Fibroblast of pulmonary artery (primary cell): ENCODE results near the gene IFFO2.

Experiments used
- DNase-seq: peaks from one replicate; pipeline ENCODE4 v3.0.0-alpha.2; 2010; ENCODE audit warnings: low read depth
- H3K4me3 ChIP-seq: replicated peaks from 2 replicates; pipeline ENCODE4 v1.5.1; 2011; ENCODE audit warnings: low read depth, mild to moderate bottlenecking, control low read depth, low read length, moderate library complexity
- CTCF ChIP-seq: IDR thresholded peaks from 2 replicates; pipeline ENCODE4 v1.5.1; 2011; ENCODE audit warnings: mild to moderate bottlenecking, control low read depth, low read length, inconsistent platforms; ENCODE audit errors: missing control alignments

Gene IFFO2

DNA sequence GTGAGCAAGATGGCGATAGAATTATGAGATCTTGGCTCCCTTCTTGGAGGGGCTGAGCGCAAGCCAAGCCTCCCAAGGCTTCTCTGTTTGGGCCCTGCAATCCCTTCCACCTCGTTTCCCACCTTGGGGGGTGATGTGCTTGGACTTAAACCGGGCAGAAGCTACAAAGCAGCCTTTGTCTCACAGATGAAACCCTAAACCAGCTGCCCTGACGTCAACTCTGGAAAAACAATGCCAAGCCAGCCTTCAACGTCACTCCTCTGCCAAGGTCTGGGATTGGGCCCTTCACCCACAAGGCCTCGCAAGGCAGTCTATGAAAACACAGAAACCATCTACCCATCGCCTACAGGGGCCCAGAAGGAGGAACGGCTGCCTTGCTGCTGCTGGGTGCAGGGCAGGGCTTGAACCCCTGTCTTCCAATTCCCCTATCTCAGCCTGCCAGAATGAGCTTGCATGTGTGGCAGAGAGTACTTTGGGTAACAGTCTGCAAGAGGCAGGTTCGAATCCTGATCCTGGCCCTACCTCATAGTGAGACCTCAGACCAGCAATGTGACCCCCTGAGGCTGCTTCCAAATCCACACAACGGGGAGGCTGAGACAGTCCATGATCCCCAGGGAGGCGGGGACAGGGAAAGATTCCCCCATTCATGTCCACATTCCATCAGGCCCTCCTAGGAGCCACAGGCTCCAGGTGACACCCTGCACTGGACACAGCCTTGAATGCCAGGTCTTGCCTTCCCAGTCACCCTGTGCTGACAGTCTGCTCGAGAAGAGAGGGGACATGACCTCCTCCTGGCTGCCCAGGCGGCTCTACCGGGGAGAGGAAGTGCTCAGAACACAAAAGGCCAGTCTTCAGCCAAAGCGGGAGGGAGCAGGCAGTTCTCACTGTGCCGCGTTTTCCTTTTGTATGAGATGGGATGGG lies 15.0 kb downstream of the IFFO2 start:
- DNase-seq = peak; percentile 93

GRCh38 chr1:18940303-18941020 lies 16.0 kb downstream of the IFFO2 start:
- no peak for TF ChIP-seq CTCF
- DNase-seq = peak; percentile 41
- no peak overlapping the region for H3K4me3 ChIP-seq

More for the DNA sequence above, 15.0 kb downstream of the IFFO2 start:
- no peak overlapping the region for H3K4me3 ChIP-seq
- TF ChIP-seq CTCF = no peak

- DNase-seq = peak; percentile 47
- TF ChIP-seq CTCF = no peak
- H3K4me3 ChIP-seq = no peak overlapping the region
Measured at GRCh38 chr1:18939398-18940302, 16.8 kb downstream of the IFFO2 start.

DNA sequence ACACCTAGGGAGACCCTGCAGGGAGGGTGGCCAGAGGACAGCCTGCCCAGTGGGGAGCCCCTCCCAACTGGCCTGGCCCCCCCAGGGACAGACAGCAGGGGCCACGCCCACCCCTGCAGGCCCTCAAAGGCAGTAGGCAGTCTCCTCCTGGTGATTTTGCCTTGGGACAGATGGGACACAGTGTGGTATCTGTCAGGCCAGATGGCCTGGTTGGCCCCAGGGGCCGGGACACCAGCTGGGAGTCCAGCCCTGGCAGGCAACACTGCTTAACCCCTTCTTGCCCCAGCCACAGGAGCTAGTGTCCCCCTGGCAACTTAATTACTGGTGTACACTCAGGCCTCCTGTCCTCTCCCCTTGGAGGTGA lies 17.8 kb downstream of the IFFO2 start:
- no peak for TF ChIP-seq CTCF
- no peak for DNase-seq
- no peak overlapping the region for H3K4me3 ChIP-seq

DNA sequence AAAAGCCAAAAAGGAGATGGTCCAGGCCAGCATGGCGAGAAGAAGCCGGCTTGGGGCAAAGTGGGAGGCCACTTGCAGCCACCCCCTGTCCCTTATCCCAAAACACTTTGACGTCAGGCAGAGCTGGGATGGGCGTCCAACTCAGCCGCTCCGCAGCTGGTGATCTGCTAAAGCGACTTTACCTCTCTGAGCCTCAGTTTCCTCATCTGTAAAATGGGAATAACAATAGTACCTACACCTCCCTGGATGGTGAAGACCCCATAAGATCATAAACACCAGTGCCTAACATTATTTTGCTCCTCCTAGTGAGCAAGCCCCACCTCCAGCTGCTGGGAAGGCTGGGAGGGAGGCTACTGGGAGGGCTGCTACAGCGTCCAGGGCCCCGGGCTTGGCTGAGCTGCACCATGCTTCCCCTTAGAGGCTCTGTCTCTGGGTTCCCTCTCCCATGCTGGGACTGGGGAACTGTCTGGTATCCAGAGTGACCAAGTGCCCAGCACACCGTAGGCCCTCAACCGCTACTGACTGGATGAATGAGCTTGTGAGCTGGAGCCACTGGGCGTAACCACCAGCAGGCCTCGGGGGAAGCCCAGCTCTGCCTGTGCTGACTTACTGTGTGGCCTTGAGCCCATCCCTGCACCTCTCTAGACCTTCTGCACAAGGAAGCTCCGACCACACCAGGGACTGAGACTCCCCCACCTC lies 18.3 kb downstream of the IFFO2 start:
- TF ChIP-seq CTCF = no peak
- DNase-seq = no peak
- no peak overlapping the region for H3K4me3 ChIP-seq

DNA sequence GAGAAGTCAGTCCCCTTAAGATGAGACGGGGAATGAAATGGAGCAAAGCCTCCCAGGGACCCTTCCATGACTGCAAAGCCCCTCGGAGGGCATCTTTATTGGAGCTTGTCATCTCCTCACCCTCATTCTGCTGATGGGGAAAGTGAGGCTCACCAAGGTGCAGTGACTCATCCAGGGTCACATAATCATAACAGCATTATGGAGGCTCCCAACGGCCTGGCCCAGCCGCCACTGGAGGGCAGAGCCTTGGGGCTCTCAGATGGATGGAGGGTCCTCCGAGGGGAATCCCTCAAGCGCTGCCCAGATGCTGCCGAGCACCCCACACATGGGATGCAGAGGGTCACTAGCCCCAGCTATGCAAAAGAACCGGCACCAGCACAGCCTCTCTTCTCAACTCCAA lies 18.9 kb downstream of the IFFO2 start:
- H3K4me3 ChIP-seq = no peak overlapping the region
- TF ChIP-seq CTCF = no peak
- no peak for DNase-seq
